IPS-15b (cell line): ENCODE data around the gene DHX57.
A peak's percentile ranks its signal among the peaks of the same experiment; 100 is the strongest.

Source experiments
- H3K27me3 ChIP-seq: one replicate; pipeline ENCODE4 v1.6.1; 2013; ENCODE audit warnings: low read length; ENCODE audit not compliant: control insufficient read depth, insufficient read depth
- H3K36me3 ChIP-seq: one replicate; pipeline ENCODE4 v1.6.1; 2013; ENCODE audit warnings: low read length; ENCODE audit not compliant: control insufficient read depth, insufficient read depth
- H3K4me1 ChIP-seq: one replicate; pipeline ENCODE4 v1.6.1; 2013; ENCODE audit warnings: mild to moderate bottlenecking, low read length; ENCODE audit not compliant: control insufficient read depth, insufficient read depth
- H3K4me3 ChIP-seq: one replicate; pipeline ENCODE4 v1.5.1; 2013; ENCODE audit warnings: low read depth, low read length
- H3K9ac ChIP-seq: one replicate; pipeline ENCODE4 v1.6.1; 2013; ENCODE audit warnings: low read depth, mild to moderate bottlenecking, low read length
- H3K9me3 ChIP-seq: one replicate; pipeline ENCODE4 v1.6.1; 2013; ENCODE audit warnings: mild to moderate bottlenecking, low read length; ENCODE audit not compliant: control insufficient read depth, insufficient read depth

DHX57 gene

DNA sequence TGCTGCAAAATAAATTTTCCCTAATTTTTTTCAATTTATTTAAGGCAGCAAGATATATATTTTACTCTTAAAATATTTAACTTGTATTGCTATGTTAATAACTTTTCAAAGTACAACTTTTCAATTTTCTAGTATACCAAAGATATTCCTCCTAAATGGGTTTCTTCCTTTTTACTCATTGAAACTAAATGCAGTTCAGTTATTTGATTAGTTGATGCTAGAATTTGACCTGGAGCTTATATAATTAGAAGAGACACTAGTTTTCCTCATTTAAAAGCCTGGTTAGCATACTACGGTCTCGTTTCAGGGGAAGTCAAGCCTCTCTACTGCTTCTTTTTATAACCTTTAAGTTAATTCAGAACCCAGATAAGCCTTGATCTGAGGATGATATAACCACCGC, 13.8 kb upstream of the DHX57 start, which contains the start of gene ARHGEF33:
ARHGEF33 (plus strand) TSS at position 301 of the 400 bp plus-strand sequence. CDS start 29,573 bp downstream, outside the sequence.
- no peak within 1 kb of the TSS for H3K9ac ChIP-seq
- no peaks in the 10 kb centered on the region for H3K36me3 ChIP-seq
- H3K27me3 ChIP-seq, result no peaks in the 10 kb centered on the region
- H3K4me1 ChIP-seq, result no peaks in the 10 kb centered on the region
- no peak within 1 kb of the TSS for H3K4me3 ChIP-seq
- H3K9me3 ChIP-seq, result no peaks in the 10 kb centered on the region

DNA sequence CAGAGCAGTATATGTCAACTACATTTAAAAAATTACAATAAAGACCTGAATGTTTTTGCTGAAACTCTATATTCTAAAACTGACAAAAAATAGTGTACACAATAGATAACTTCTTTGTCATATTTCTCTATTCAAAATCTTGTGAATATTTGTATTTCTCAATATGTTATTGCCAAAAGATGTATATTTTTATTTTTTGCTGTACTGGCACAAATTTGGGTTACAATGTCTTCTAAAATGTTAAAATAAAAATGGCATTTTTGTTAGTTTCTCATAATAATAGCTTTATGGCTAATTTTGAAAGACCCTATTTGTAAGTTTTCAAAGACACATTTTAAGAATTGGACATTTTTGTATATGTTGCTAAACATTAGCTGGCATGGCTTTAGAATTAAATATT, 13.3 kb upstream of the DHX57 start:
- Histone ChIP-seq H3K9ac (no peak overlapping the region), H3K4me1 (no peaks in the 10 kb centered on the region), H3K27me3 (no peaks in the 10 kb centered on the region), H3K4me3 (no peak overlapping the region), H3K36me3 (no peaks in the 10 kb centered on the region), H3K9me3 (no peaks in the 10 kb centered on the region)

DNA sequence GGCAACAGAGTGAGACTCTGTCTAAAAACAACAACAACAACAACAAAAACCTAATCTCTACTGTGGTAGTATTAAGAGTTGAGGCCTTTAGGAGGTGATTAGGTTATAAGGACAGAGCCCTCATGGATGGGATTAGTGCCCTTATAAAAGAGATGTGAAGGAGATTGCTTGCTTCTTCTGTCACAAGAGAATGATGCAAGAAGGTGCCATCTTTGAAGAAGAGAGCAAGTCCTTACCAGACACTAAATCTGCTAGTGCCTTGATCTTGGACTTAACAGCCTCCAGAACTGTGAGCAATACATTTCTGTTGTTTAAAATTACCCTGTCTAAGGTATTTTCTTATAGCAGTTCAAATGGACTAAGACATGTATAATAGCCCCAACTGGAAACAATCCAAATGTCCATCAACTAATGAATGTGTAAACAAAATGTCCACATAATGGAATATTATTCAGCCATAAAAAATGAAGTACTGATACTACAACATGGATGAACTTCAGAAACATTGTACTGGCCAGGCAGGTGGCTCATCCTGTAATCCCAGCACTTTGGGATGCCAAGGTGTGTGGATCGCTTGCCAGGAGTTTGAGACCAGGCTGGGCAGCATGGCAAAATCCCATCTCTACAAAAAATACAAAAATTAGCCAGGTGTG, 12.3 kb upstream of the DHX57 start:
- Histone ChIP-seq H3K4me1 (no peaks in the 10 kb centered on the region), H3K27me3 (no peaks in the 10 kb centered on the region), H3K9me3 (no peaks in the 10 kb centered on the region), H3K9ac (no peak overlapping the region), H3K36me3 (no peaks in the 10 kb centered on the region), H3K4me3 (no peak overlapping the region)

DNA sequence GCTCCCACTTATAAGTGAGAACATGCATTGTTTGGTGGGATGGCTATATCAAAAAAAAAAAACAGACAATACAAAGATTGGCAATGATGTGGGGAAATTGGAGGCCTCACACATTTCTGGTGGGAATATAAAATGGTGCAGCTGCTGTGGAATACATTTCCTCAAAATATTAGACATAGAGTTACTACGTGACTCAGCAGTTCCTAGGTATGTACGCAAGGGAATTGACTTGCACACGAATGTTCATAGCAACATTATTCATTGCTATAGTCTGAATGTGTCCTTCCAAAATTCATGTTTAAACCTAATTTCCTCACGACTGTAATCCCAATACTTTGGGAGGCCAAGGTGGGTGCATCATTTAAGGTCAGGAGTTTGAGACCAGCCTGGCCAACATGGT, 11.6 kb upstream of the DHX57 start:
- Histone ChIP-seq H3K27me3 (no peaks in the 10 kb centered on the region), H3K9me3 (no peaks in the 10 kb centered on the region), H3K9ac (no peak overlapping the region), H3K4me1 (no peaks in the 10 kb centered on the region), H3K36me3 (no peaks in the 10 kb centered on the region), H3K4me3 (no peak overlapping the region)

DNA sequence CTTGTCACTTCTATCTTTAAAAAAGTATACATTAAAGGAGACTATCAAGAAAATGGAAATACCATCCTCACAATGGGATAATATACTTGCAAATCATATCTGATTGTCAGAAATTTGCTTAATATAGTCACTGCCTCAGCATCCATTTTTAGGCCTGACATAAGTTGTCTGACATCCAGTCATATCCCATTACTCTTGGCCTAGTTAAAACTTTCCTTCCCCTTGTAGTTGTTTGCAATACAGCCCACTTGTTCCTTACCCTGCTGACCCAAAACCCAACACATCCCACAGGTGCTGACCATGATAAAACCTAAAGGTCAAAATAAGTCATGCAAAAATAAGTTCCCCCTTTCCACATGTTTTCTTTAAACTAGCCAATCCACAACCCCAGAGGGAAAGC, 10.3 kb upstream of the DHX57 start:
- no peaks in the 10 kb centered on the region for H3K4me1 ChIP-seq
- H3K9me3 ChIP-seq, result no peaks in the 10 kb centered on the region
- no peaks in the 10 kb centered on the region for H3K27me3 ChIP-seq
- H3K9ac ChIP-seq, result no peak overlapping the region
- H3K4me3 ChIP-seq, result no peak overlapping the region
- H3K36me3 ChIP-seq, result no peaks in the 10 kb centered on the region

DNA sequence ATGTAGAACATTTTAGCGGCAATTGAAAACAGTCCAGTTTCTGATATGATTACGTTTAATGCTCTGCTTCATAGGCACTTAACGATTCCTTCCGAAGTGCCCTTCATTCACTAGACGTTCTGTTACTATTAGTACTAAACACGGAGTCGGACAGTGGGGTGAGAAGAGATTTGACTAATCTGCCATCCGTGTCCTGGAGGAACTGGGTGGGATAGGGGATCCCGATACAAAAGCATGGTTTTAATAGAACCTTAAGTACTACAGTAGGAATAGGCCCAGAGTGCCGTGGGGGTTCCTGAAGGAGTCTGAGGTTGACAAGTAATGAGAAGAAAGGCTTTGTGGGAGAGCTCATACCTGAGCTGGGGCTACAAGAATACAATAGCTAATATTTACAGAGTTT, 673 bp upstream of the DHX57 start:
- Histone ChIP-seq H3K4me1 (no peaks in the 10 kb centered on the region), H3K9ac (no peak overlapping the region), H3K27me3 (no peaks in the 10 kb centered on the region), H3K9me3 (no peaks in the 10 kb centered on the region), H3K4me3 (peak overlapping the region; percentile 98), H3K36me3 (peaks cover 3% of the 10 kb centered on the region)

DNA sequence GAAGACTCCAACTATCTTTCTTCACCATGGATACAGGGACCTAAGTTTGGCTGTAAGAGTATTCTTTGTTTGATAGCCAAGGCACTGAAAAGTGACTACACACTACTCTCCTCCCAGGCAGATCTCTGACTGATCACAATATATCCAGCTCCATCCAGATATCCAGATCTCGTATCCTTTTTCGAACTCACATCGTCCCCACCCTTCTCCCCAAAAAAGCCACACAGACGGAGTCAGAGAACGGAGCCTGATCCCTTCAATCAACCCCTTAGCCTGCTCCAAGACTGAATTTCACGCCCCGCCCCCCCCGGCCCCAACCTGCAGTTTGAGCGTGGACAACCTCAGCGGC, 533 bp downstream of the DHX57 start:
- H3K4me1 ChIP-seq, result no peaks in the 10 kb centered on the region
- H3K27me3 ChIP-seq, result no peaks in the 10 kb centered on the region
- no peaks in the 10 kb centered on the region for H3K9me3 ChIP-seq
- peak overlapping the region; percentile 79 for H3K9ac ChIP-seq
- H3K4me3 ChIP-seq, result peak overlapping the region; percentile 98
- H3K36me3 ChIP-seq, result peaks cover 3% of the 10 kb centered on the region

DNA sequence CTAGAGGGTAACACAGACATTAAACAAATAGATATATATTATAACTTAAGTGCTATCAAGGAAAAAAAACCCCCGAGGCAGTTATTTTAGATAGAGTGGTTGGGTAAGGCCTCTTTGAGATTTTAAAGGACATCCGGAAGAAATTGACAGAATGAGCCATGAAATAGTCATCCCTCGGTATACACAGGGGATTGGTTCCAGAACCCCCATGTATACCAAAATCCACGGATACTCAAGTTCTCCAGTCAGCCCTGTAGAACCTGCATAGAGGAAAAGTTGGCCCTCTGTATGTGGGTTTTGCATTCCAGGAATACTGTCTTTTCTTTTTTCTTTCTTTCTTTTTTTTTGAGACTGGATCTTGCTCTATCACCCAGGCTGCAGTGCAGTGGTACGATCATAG, 2.0 kb downstream of the DHX57 start:
- H3K4me1 ChIP-seq, result no peaks in the 10 kb centered on the region
- peaks cover 3% of the 10 kb centered on the region for H3K36me3 ChIP-seq
- H3K4me3 ChIP-seq, result no peak overlapping the region
- H3K9me3 ChIP-seq, result no peaks in the 10 kb centered on the region
- H3K9ac ChIP-seq, result no peak overlapping the region
- H3K27me3 ChIP-seq, result no peaks in the 10 kb centered on the region

DNA sequence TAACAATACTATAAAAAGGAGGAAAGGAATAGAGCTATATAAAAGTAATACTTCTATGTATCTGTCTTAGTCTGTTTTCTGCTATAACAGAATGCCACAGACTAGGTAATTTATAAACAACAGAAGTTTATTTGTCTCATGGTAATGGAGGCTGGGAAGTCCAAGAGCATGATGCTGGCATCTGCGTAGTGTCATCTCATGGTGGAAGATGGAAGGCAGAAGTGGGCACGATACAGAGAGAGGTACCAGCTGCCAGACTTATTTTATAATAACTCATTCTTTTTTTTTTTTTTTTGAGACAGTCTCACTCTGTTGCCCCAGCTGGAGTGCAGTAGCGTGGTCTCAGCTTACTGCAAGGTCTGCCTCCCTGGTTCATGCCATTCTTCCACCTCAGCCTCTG, 4.3 kb downstream of the DHX57 start:
- Histone ChIP-seq H3K9me3 (no peaks in the 10 kb centered on the region), H3K27me3 (no peaks in the 10 kb centered on the region), H3K4me1 (no peaks in the 10 kb centered on the region), H3K9ac (no peak overlapping the region), H3K4me3 (no peak overlapping the region), H3K36me3 (peaks cover 7% of the 10 kb centered on the region)

DNA sequence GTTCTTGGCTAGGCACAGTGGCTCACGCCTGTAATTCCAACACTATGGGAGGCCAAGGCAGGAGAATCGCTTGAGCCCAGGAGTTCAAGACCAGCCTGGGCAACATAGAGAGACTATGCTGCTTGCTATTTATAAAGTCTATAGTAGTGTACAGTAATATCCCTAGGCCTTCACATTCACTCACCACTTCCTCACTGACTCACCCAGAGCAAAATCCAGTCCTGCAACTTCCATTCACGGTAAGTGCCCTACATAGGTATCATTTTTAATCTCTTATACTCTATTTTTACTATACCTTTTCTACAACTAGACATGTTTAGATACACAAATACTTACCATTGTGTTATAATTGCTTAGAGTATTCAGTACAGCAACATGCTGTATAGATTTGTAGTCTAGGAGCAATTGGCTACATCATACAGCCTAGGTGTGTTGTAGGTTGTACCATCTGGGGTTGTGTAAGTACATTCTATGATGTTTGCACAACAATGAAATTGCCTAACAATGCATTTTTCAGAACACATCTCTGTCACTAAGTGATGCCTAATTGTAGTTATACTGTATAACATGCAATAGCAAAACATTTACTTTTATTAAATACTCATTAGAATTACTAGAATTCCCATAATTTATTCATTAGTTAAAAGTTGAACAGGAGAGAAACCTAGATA, 8.8 kb downstream of the DHX57 start:
- no peaks in the 10 kb centered on the region for H3K4me1 ChIP-seq
- peaks cover 11% of the 10 kb centered on the region for H3K36me3 ChIP-seq
- no peaks in the 10 kb centered on the region for H3K27me3 ChIP-seq
- no peak overlapping the region for H3K4me3 ChIP-seq
- no peaks in the 10 kb centered on the region for H3K9me3 ChIP-seq
- H3K9ac ChIP-seq, result no peak overlapping the region

DNA sequence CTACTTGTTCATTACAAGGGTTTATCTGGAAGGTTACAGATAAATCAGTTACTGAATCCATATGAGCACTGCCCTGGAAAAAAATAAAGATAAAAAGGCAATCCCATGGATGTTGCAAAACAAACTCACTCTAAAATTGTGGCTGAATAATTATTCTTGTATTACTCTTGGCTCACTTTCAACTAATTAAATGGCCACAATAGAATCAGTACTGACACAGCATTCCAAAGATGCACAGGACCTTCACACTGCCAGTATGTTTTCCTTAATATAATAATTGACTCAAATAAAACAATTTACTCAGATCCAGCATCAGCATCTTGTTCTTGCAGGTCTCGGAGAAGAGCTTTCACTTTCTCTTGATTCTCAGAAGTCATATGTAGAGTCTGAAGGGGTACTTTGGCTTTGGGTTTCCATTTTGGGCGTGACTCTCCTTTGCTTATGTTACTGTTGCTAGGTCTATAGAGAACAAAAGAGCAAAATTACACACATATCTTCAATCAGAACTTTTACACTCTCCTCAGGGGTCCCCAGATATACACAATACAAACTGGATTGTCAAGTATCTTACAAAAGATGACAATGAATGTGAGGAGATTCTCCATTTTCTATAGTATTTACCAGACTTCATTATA, 12.6 kb downstream of the DHX57 start:
- Histone ChIP-seq H3K4me3 (no peak overlapping the region), H3K4me1 (no peaks in the 10 kb centered on the region), H3K36me3 (peaks cover 15% of the 10 kb centered on the region), H3K9ac (no peak overlapping the region), H3K27me3 (no peaks in the 10 kb centered on the region), H3K9me3 (no peaks in the 10 kb centered on the region)

DNA sequence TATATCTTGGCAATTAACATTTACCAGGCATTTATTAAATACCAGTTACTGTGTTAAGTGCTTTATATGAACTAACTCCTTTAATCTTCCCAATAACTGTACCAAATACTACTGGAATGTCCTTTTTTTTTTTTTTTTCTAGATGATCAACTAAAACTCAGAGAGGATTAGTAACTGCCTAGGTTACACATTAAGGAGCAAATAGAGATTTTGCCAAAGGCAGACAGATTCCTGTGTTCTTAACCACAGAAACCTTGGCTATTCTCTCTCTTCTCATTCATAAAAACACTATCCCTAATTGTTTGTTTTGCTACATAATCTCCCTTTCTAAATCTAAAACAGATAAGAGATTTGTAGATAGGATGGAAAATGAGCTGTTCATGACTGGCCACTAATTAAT, 13.3 kb downstream of the DHX57 start:
- peaks cover 15% of the 10 kb centered on the region for H3K36me3 ChIP-seq
- no peaks in the 10 kb centered on the region for H3K4me1 ChIP-seq
- no peak overlapping the region for H3K9ac ChIP-seq
- no peaks in the 10 kb centered on the region for H3K9me3 ChIP-seq
- no peak overlapping the region for H3K4me3 ChIP-seq
- H3K27me3 ChIP-seq, result no peaks in the 10 kb centered on the region
